Suprapubic skin (tissue), 4 donors: ENCODE data around the gene NPLOC4. TPM values are rescaled to one million over a fixed set of nuclear protein-coding genes. Genes with fewer than 3 reads are reported as not detected.

Experiments used
- DNase-seq, 2 donors: peaks; one replicate each; pipeline ENCODE4 v3.0.0-alpha.2; 2019; ENCODE audit warnings: low spot score in 2 of 2
- H3K27ac ChIP-seq: fragments of 200-600 bp; sonication (generic); one replicate; pipeline ENCODE4 v1.5.1; 2019
- H3K27me3 ChIP-seq: fragments of 200-600 bp; sonication (generic); one replicate; pipeline ENCODE4 v1.5.1; 2019
- H3K36me3 ChIP-seq: fragments of 200-600 bp; sonication (generic); one replicate; pipeline ENCODE4 v1.5.1; 2019
- H3K4me1 ChIP-seq: fragments of 200-600 bp; sonication (generic); one replicate; pipeline ENCODE4 v1.5.1; 2019
- H3K4me3 ChIP-seq: fragments of 200-600 bp; sonication (generic); one replicate; pipeline ENCODE4 v1.5.1; 2019; ENCODE audit warnings: mild to moderate bottlenecking
- H3K9me3 ChIP-seq: fragments of 200-600 bp; sonication (generic); one replicate; pipeline ENCODE4 v1.5.1; 2019
- CTCF ChIP-seq, 2 donors: fragments of 200-600 bp in 1 of 2; fragments of 450-650 bp in 1 of 2; sonication (generic) in 1 of 2; IDR thresholded peaks; one replicate each; pipeline ENCODE4 v1.5.1; 2016 to 2019; ENCODE audit warnings: antibody characterized with exemption in 2 of 2, mild to moderate bottlenecking in 1 of 2, moderate library complexity in 1 of 2
- EP300 ChIP-seq: sonication (generic); formaldehyde crosslinking; IDR thresholded peaks from one replicate; pipeline ENCODE4 v1.6.1; 2017; ENCODE audit warnings: antibody characterized with exemption
- POLR2A ChIP-seq, 2 donors: fragments of 450-650 bp; IDR thresholded peaks; one replicate each; pipeline ENCODE4 v1.6.1; 2017; ENCODE audit warnings: antibody characterized with exemption in 2 of 2, mild to moderate bottlenecking in 2 of 2, moderate library complexity in 2 of 2
- POLR2AphosphoS5 ChIP-seq, 3 donors: sonication (generic); formaldehyde crosslinking; IDR thresholded peaks; one replicate each; pipeline ENCODE4 v1.6.1; 2017; ENCODE audit warnings: antibody characterized with exemption in 3 of 3
- WGBS: methylation state at CpG from one replicate; pipeline ENCODE4 v1.1.5; 2018; 5-methylcytosine and 5-hydroxymethylcytosine counted together
- total RNA-seq, 4 donors: library from RNA; depleted of rRNA; stranded (reverse); fragments of >200 nt; gene quantifications; one replicate each; pipeline ENCODE4 v1.1.0, GENCODE V29; 2016

Gene NPLOC4
- total RNA-seq, 4 donors from 2014 or later: 77.1 to 115 (median 91.7) TPM

DNA sequence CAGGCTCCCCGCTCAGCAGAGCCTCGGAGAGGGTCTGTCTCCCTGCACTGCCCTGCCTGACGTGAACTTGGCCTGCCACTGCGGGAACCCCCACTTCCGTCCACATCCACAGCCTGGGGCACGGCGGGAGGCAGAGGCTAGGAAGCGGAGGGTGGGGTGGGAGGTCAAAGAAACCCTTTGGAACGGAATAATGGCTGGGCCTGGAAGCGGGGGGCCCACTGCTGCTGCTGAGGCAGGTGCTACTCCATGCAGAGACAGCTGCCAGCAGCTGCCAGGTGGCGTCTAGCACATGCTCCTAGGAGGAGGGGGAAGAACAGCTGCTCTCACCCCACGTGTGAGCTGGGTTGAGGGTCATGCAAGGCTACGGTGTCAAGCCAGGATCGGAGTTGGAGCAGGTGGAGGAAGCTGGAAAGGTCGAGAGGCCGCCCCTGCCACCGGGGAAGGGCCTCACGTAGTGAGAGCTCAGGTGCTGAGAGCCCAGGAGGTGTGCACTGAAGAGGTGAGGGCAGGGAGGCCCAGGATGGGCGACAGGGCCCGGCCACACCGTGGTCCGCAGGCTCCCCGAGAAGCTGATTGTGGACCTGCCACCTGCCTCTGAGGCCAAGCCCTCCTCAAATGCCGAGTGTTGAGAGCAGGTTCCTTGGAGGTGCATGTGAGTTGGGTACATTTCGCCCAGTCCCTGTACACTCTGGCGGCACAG lies 98.9 kb downstream of the NPLOC4 start:
- Histone ChIP-seq H3K4me3 (no peak overlapping the region), H3K27ac (no peak overlapping the region), H3K9me3 (no peaks in the 10 kb centered on the region), H3K27me3 (peaks cover 29% of the 10 kb centered on the region), H3K4me1 (peaks cover 19% of the 10 kb centered on the region), H3K36me3 (peaks cover 37% of the 10 kb centered on the region)
- no peak for DNase-seq
- no peak for TF ChIP-seq CTCF (IDR thresholded peaks at IDR 0.05)
- TF ChIP-seq POLR2A (IDR thresholded peaks at IDR 0.05): no peak
- no peak for TF ChIP-seq EP300
- TF ChIP-seq POLR2AphosphoS5 (IDR thresholded peaks at IDR 0.05): no peak
- 69% methylated on average over 21 of the region's 26 CpGs for WGBS

DNA sequence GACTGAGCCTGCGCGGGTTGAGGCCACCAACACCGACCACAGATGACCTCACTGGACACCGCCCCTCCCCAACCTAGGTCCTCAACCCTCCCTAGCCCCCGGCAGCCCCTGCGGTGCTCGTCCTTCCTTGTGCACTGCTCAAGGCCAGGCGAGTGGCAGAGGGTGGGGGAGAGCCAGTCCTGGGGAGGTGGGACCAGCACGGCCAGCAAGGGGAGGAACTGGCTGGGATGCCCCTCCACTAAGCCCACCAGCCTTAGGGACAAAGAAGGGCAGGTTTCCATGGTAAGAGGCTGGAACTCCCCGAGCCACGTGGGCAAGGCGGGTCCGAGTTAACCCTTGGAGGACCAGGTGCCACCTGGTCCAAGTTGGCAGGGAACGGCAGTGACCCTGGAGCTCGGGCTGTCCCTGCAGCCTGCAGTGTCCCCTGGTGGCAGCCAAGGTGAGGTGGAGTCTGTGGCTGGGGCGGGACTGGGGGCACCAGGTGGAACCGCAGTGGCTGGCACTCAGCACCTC lies 99.5 kb downstream of the NPLOC4 start:
- DNase-seq: no peak
- peaks cover 31% of the 10 kb centered on the region for H3K36me3 ChIP-seq
- H3K9me3 ChIP-seq: no peaks in the 10 kb centered on the region
- peaks cover 29% of the 10 kb centered on the region for H3K27me3 ChIP-seq
- 13% methylated on average over 6 of the region's 17 CpGs for WGBS
- peaks cover 19% of the 10 kb centered on the region for H3K4me1 ChIP-seq
- no peak overlapping the region for H3K27ac ChIP-seq
- TF ChIP-seq CTCF (IDR thresholded peaks at IDR 0.05) (peak; percentile 37 to 47), EP300 (no peak)
- H3K4me3 ChIP-seq: no peak overlapping the region

DNA sequence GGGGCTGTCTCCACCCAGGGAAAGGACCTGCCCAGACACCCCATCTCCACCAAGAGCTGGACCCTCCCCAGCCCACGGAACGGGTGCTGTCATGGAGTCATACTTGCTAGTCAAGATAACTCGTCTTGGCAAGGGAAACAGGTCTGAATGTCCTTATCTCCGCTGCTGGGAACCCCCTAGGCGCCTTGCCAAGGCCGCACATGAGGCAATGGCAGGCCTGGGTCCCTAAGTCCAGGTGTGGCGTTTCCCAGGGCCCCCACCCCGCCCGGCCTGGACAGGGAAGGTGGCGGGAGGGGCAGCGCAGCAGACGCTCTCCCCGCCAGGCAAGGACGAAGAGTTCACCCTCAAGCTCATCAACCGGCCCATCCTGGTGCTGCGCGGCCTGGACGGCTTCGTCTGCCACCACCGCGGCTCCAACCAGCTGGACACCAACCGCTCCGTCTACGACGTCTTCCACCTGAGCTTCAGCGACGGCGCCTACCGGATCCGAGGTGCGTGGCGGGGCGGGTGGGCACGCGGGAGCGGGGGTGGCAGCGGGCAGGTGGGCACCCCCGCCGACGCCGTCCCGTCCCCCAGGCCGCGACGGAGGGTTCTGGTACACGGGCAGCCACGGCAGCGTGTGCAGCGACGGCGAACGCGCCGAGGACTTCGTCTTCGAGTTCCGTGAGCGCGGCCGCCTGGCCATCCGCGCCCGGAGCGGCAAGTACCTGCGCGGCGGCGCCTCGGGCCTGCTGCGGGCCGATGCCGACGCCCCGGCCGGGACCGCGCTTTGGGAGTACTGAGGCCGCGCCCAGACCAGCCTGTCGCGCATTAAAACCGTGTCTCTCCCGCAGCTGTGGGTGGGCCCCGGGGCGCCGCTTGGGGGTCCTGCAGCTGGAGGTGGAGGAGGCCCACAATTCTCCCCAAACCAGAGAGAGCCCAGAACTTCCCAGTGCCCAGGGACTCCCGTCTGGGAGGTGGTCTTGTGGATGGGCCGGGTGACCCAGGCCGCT lies 100.3 kb downstream of the NPLOC4 start:
- Histone ChIP-seq H3K4me3 (peak overlapping the region; percentile 7), H3K36me3 (peaks cover 30% of the 10 kb centered on the region), H3K9me3 (no peaks in the 10 kb centered on the region), H3K4me1 (peaks cover 19% of the 10 kb centered on the region), H3K27me3 (peaks cover 29% of the 10 kb centered on the region), H3K27ac (no peak overlapping the region)
- TF ChIP-seq EP300 (no peak), POLR2AphosphoS5 (IDR thresholded peaks at IDR 0.05) (no peak), POLR2A (IDR thresholded peaks at IDR 0.05) (no peak), CTCF (IDR thresholded peaks at IDR 0.05) (no peak)
- WGBS: 6% methylated on average over 31 of the region's 89 CpGs
- no peak for DNase-seq

DNA sequence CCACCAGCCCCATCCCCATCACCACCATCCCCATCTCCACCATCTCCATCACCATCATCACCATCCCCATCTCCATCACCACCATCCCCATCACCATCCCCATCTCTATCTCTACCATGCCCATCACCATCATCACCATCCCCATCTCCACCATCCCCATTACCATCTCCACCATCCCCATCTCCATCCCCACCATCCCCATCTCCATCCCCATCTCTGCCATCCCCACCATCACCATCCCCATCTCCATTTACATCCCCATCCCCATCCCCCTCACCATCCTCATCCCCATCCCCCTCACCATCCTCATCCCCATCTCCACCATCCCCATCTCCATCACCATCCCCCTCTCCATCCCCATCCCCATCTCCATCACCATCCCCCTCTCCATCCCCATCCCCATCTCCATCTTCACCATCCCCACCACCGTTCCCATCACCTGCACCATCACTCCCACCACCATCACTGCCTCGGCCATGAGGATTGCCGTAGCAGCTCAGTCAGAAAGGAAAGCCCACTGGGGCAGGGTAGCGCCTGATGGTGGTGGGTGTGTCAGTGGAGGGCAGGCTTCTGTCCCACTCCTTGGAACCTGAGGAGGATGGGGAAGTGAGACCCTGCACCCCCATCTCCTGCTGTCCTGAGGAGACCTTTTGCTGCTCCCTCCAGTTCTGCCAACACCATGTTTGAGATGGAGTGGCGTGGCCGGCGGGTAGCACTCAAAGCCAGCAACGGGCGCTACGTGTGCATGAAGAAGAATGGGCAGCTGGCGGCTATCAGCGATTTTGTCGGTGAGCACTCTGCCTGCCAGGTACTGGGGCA lies 101.2 kb downstream of the NPLOC4 start:
- peaks cover 21% of the 10 kb centered on the region for H3K36me3 ChIP-seq
- peaks cover 29% of the 10 kb centered on the region for H3K27me3 ChIP-seq
- H3K27ac ChIP-seq: no peak overlapping the region
- WGBS: 70% methylated on average over 9 of the region's 13 CpGs
- no peak overlapping the region for H3K4me3 ChIP-seq
- peaks cover 19% of the 10 kb centered on the region for H3K4me1 ChIP-seq
- H3K9me3 ChIP-seq: no peaks in the 10 kb centered on the region
- no peak for DNase-seq
- TF ChIP-seq CTCF (IDR thresholded peaks at IDR 0.05) (no peak), EP300 (no peak), POLR2AphosphoS5 (IDR thresholded peaks at IDR 0.05) (no peak), POLR2A (IDR thresholded peaks at IDR 0.05) (no peak)
